Ectodermal cell (in vitro differentiated cells): ENCODE data around the gene WDR73.
A peak's percentile ranks its signal among the peaks of the same experiment; 100 is the strongest.

Experiments used
- H3K27ac ChIP-seq: 2 replicates; pipeline ENCODE4 v1.7.0; 2013; ENCODE audit warnings: mild to moderate bottlenecking, low read depth, low read length; ENCODE audit not compliant: insufficient read depth, poor library complexity, severe bottlenecking
- H3K27me3 ChIP-seq: 2 replicates; pipeline ENCODE4 v1.7.0; 2013; ENCODE audit warnings: mild to moderate bottlenecking, low read length; ENCODE audit not compliant: insufficient read depth, control insufficient read depth, poor library complexity, severe bottlenecking
- H3K36me3 ChIP-seq: one replicate; pipeline ENCODE4 v1.7.0; 2013; ENCODE audit warnings: low read length; ENCODE audit not compliant: control insufficient read depth, insufficient read depth
- H3K4me1 ChIP-seq: one replicate; pipeline ENCODE4 v1.7.0; 2013; ENCODE audit warnings: low read length; ENCODE audit not compliant: control insufficient read depth, insufficient read depth
- H3K4me3 ChIP-seq: 2 replicates; pipeline ENCODE4 v1.7.0; 2013; ENCODE audit warnings: low read depth, low read length, control low read depth; ENCODE audit not compliant: insufficient read depth
- H3K9me3 ChIP-seq: 2 replicates; pipeline ENCODE4 v1.7.0; 2013; ENCODE audit warnings: mild to moderate bottlenecking, low read length, moderate library complexity; ENCODE audit not compliant: control insufficient read depth
- WGBS, 2 experiments: methylation state at CpG; one replicate each; pipeline ENCODE4 v1.1.7; 2013; ENCODE audit warnings: missing lambda C conversion rate in 2 of 2; 5-methylcytosine and 5-hydroxymethylcytosine counted together

Gene WDR73

GRCh38 chr15:84658080-84658787, 4.2 kb upstream of the WDR73 start, which contains the start of gene NMB:
NMB (minus strand) TSS chr15:84658199; CDS start chr15:84658152, 47 bp downstream.
- Histone ChIP-seq H3K27me3 (peaks cover 17% of the 10 kb centered on the region), H3K4me3 (peak within 1 kb of the TSS; percentile 54), H3K4me1 (peaks cover 9% of the 10 kb centered on the region), H3K36me3 (no peaks in the 10 kb centered on the region), H3K9me3 (no peaks in the 10 kb centered on the region), H3K27ac (peak within 1 kb of the TSS; percentile 62)
- 4% methylated on average over 59 to 61 of the region's 61 CpGs for WGBS, 2 experiments

DNA sequence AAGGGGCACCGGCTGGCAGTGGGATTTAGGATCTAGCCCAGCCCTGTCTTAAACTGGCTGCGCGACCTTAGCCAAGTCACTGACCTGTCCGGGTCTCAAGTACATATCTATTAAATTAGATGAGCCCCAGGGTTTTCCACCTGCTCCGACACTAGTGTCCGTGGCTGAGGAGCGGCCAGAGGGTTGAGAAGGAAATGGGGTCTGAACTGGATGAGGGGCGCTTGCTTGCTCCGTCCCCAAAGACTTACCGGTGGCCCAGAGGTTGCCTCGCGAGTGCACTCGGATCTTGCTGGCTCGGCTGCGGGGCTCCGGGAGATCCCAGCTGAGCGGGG, 3.6 kb upstream of the WDR73 start:
- Histone ChIP-seq H3K27ac (no peak overlapping the region), H3K9me3 (no peaks in the 10 kb centered on the region), H3K36me3 (no peaks in the 10 kb centered on the region), H3K4me1 (peaks cover 12% of the 10 kb centered on the region), H3K27me3 (peaks cover 17% of the 10 kb centered on the region), H3K4me3 (peak overlapping the region; percentile 54)
- 26 to 29% methylated on average over 17 of the region's 17 CpGs for WGBS, 2 experiments

- Histone ChIP-seq H3K27me3 (peaks cover 17% of the 10 kb centered on the region), H3K4me1 (peaks cover 12% of the 10 kb centered on the region), H3K4me3 (no peak overlapping the region), H3K9me3 (no peaks in the 10 kb centered on the region), H3K36me3 (peaks cover 5% of the 10 kb centered on the region), H3K27ac (no peak overlapping the region)
- 93 to 94% methylated on average over 7 of the region's 7 CpGs for WGBS, 2 experiments
Observed at GRCh38 chr15:84656972-84657371, 2.9 kb upstream of the WDR73 start.

DNA sequence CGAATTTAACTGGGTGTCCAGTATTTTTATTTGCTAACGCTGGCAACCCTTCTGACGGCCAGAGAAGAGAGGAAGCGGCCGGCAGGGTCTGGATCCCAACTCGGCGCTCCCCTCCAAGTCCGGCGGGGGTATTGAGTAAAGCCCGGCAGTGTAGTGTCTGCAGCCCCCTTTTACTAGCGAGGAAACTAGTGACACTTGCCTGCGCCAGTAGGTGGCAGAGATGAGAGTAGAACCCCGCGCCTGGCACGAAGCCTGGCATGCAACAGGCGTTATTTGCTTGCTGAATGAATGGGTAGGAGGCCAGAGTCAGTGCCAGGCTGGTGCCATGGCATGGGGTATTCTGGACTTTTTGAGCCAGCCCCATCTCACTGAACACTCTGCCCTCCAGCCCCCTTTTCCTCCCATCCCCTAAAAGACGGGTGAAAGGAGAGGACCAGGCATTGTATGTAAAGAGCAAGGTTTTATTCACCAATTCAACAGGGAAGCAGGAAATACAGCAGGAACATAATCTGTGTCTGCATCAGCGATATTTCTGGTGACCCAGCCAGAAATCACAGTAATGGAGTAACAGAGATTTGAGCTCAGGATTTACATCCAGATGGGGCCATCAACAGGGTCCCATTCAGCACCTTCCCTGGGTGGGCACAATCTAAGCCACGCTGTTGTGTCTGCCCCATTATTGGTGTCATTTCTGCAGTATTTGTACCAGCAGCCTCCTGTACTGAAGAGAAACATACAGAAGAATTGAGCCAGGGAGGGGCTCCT, 788 bp upstream of the WDR73 start:
- H3K9me3 ChIP-seq: no peaks in the 10 kb centered on the region
- WGBS, 2 experiments: 14 to 16% methylated on average over 19 of the region's 19 CpGs
- H3K27ac ChIP-seq: peak overlapping the region; percentile 71
- peak overlapping the region; percentile 100 for H3K4me3 ChIP-seq
- H3K27me3 ChIP-seq: peaks cover 17% of the 10 kb centered on the region
- H3K4me1 ChIP-seq: peaks cover 12% of the 10 kb centered on the region
- peaks cover 12% of the 10 kb centered on the region for H3K36me3 ChIP-seq

- WGBS, 2 experiments: 36 to 39% methylated on average over 7 of the region's 7 CpGs
- Histone ChIP-seq H3K36me3 (peaks cover 13% of the 10 kb centered on the region), H3K9me3 (no peaks in the 10 kb centered on the region), H3K4me3 (peak overlapping the region; percentile 100), H3K4me1 (peaks cover 12% of the 10 kb centered on the region), H3K27ac (peak overlapping the region; percentile 78), H3K27me3 (peaks cover 17% of the 10 kb centered on the region)
Observed at GRCh38 chr15:84653584-84653909, 536 bp downstream of the WDR73 start.

- WGBS, 2 experiments: 90 to 100% methylated on average over 2 of the region's 2 CpGs
- peaks cover 7% of the 10 kb centered on the region for H3K4me1 ChIP-seq
- no peak overlapping the region for H3K27ac ChIP-seq
- H3K4me3 ChIP-seq: no peak overlapping the region
- no peaks in the 10 kb centered on the region for H3K9me3 ChIP-seq
- no peaks in the 10 kb centered on the region for H3K27me3 ChIP-seq
- H3K36me3 ChIP-seq: peaks cover 37% of the 10 kb centered on the region
Observed at GRCh38 chr15:84649706-84650105, 4.4 kb downstream of the WDR73 start.

DNA sequence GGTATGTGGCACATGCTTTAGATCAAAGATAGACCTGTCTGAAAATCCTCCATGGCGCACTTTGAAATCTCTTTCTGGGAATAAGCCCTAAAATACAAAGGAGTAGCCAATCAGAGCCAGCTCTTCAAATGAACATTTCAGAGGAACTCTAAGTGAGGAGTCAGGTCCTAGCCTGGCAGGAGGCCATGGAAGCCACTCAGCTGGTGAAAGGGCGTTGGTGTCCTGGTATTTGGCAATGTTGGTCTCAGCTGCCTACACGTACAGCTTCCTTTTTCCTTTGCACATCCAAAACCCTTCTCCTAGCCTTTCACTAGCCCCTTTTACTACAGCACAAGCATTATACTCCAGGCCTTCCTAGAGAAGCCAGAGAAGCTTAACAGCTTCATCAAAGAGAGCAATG, 5.5 kb downstream of the WDR73 start:
- H3K4me3 ChIP-seq: no peak overlapping the region
- peaks cover 6% of the 10 kb centered on the region for H3K4me1 ChIP-seq
- WGBS, 2 experiments: 93 to 95% methylated on average over 3 of the region's 3 CpGs
- no peaks in the 10 kb centered on the region for H3K27me3 ChIP-seq
- H3K27ac ChIP-seq: no peak overlapping the region
- H3K9me3 ChIP-seq: no peaks in the 10 kb centered on the region
- peaks cover 37% of the 10 kb centered on the region for H3K36me3 ChIP-seq

DNA sequence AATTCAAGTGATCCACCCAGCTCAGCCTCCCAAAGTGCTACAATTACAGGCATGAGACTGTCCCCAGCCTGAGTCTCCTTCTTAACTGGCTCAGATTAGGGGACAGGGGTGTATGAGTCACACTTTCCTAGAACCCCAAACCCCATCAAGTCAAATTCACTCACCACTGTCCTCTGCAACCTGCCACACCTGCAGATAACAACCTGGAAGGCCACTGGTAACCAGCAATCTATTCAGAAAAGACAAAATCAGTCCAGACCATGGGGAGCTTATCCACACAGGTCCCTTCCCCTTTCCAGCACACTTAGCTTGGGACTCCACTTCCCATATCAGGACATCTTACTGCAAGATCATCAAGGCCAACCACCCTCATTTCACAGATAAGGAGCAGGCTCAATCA, 6.4 kb downstream of the WDR73 start:
- H3K36me3 ChIP-seq: peaks cover 43% of the 10 kb centered on the region
- H3K9me3 ChIP-seq: no peaks in the 10 kb centered on the region
- no peak overlapping the region for H3K4me3 ChIP-seq
- H3K27ac ChIP-seq: no peak overlapping the region
- no peaks in the 10 kb centered on the region for H3K4me1 ChIP-seq
- no peaks in the 10 kb centered on the region for H3K27me3 ChIP-seq

DNA sequence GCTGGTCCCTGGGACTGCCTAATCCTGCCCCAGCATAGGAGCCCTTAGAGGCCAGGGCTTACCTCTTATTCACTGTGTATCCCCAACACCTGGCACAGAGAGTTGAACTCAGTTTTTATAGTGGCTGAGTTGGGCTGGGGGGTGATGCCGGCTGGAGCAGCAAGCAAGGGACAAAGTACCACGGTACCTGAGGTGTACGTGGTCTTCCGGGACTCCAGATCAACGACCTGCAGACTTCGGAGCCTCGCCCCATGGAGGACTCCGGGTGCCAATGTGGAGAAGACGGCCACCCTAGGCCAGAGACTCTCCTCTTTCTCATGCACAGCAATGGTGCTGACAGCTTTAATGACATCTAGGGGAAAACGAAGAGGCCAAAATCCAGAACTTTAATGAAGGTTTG, 8.1 kb downstream of the WDR73 start:
- WGBS, 2 experiments: 95 to 96% methylated on average over 10 of the region's 10 CpGs
- H3K4me3 ChIP-seq: no peak overlapping the region
- H3K36me3 ChIP-seq: peaks cover 34% of the 10 kb centered on the region
- no peaks in the 10 kb centered on the region for H3K9me3 ChIP-seq
- H3K4me1 ChIP-seq: no peaks in the 10 kb centered on the region
- H3K27ac ChIP-seq: no peak overlapping the region
- no peaks in the 10 kb centered on the region for H3K27me3 ChIP-seq

- no peak overlapping the region for H3K4me3 ChIP-seq
- no peaks in the 10 kb centered on the region for H3K9me3 ChIP-seq
- 96 to 97% methylated on average over 10 of the region's 10 CpGs for WGBS, 2 experiments
- H3K27me3 ChIP-seq: no peaks in the 10 kb centered on the region
- H3K4me1 ChIP-seq: no peaks in the 10 kb centered on the region
- peaks cover 35% of the 10 kb centered on the region for H3K36me3 ChIP-seq
- H3K27ac ChIP-seq: no peak overlapping the region
Observed at GRCh38 chr15:84645496-84645895, 8.6 kb downstream of the WDR73 start.
